ENCODE results near the gene COL16A1. TPM values are rescaled to one million over a fixed set of nuclear protein-coding genes. Genes with fewer than 3 reads are reported as not detected.

COL16A1 gene
- total RNA-seq, 8 experiments from 2014 or later: 0.87 to 39.0 (median 3.8) TPM

- WGBS, 10 experiments: 0 to 98% (median 86%) methylated on average over 1 to 9 of the region's 9 CpGs; no CpG with 5 or more reads in 5 of the 10 experiments
- no peak for ATAC-seq (replicated peaks in 6 of 8)
- Histone ChIP-seq H3K4me3 (no peak overlapping the region), H3K4me1 (replicated peaks in 1 of 2) (peaks cover 19 to 23% of the 10 kb centered on the region in 2 donors), H3K27ac (no peak overlapping the region)
- in situ Hi-C loops (cut with MboI; ENCODE audit: low pct_unique_long_range_greater_than_20kb in 2 of 9, low sequenced_read_pairs in 9 of 9, unreplicated experiment in 9 of 9): loop anchor here in 4 of 9 experiments (25.0 kb wide), 3 partner anchors 89 to 289 kb away; partner anchors contain the start of gene ADGRB2 (in 1 of the 4)
Measured at GRCh38 chr1:31673433-31673832, 30.4 kb downstream of the COL16A1 start.

DNA sequence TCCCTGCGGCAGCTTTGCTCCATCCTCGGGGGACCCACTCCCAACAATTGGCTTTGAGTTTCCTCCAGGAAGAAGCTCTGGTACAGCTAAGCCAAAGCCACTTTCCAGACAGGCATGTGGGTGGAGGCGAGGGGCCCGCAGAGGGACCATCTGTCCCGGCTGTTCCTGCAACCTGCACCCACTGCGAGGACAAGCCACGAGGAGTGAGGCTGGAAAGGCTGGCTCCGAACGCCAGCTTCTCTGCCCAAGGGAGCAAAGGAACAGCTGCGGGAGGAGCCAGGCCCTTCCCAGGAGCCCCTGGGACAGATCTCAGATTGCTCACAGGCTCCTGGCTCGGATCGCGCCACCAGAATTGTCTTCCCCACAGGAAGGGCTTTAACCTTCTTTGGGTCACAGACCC lies 30.8 kb downstream of the COL16A1 start:
- ATAC-seq (replicated peaks in 6 of 8): peak in 4 of 8 experiments; percentile 42 to 56 (median 48)
- in situ Hi-C loops (cut with MboI; ENCODE audit: low pct_unique_long_range_greater_than_20kb in 2 of 9, low sequenced_read_pairs in 9 of 9, unreplicated experiment in 9 of 9): loop anchor here in 4 of 9 experiments (25.0 kb wide), 3 partner anchors 89 to 289 kb away; partner anchors contain the start of gene ADGRB2 (in 1 of the 4)
- Histone ChIP-seq H3K4me1 (replicated peaks in 1 of 2) (peaks cover 23 to 28% of the 10 kb centered on the region in 2 donors), H3K4me3 (no peak overlapping the region), H3K27ac (no peak overlapping the region)
- 53 to 100% (median 83%) methylated on average over 2 to 4 of the region's 13 CpGs; no CpG with 5 or more reads in 4 of the 10 experiments for WGBS, 10 experiments

DNA sequence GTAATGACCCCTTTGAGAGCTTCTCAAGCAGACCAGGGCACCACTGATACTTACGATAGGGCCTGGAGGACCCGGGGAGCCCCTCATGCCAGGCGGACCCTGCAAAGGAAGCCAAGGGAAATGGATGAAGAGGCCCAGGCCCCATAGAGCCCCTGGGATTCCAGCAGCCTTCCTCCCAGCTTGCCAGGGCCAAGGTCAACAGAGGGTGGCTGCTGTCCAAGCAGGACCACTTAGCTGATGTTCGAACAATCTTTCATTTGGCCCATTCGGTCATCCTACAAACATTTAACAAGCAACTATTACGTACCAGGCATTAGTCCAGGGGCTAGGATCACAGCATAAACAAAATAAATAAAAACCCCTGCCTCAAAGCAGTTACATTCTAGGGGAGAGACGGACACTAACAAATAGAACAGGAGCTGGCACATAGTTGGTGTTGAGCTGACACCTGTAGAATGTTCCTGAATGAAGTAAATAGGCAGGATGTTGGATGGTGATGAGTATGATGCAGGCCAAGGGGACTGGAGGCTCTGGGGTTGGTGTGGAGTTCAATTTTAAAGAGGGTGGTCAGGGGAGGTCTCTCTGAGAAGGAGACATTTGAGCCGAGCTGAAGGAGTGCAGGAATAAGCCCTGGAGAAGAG lies 32.1 kb downstream of the COL16A1 start:
- no peak overlapping the region for H3K4me3 ChIP-seq
- 71 to 96% (median 85%) methylated on average over 1 to 8 of the region's 8 CpGs; no CpG with 5 or more reads in 2 of the 10 experiments for WGBS, 10 experiments
- no peak for ATAC-seq (replicated peaks in 6 of 8)
- H3K27ac ChIP-seq: no peak overlapping the region
- in situ Hi-C loops (cut with MboI; ENCODE audit: low pct_unique_long_range_greater_than_20kb in 2 of 9, low sequenced_read_pairs in 9 of 9, unreplicated experiment in 9 of 9): loop anchor here in 4 of 9 experiments (25.0 kb wide), 3 partner anchors 91 to 291 kb away; partner anchors contain the start of gene ADGRB2 (in 1 of the 4)
- H3K4me1 ChIP-seq (replicated peaks in 1 of 2): peaks cover 25 to 34% of the 10 kb centered on the region in 2 donors

DNA sequence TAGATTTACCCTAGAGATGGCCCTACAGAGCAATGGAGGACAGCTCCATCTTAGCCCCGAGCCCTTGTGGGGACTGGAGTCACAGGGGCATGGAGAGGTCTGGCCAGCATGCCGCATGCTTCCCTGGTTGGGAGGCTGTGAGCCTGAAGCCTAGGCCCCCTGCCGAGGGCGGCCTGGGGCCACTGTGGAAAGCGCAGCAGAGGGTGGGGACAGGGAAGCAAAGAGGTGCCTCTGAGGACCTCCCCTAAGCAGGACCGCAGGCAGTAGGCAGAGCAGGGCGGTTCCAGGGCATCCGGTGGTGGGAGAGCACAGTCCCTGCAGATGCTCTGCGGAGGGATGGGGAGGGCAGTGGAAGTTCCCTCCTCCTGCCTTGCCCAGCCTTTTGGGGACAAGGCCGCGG lies 32.7 kb downstream of the COL16A1 start:
- peaks cover 31 to 39% of the 10 kb centered on the region in 2 donors for H3K4me1 ChIP-seq (replicated peaks in 1 of 2)
- ATAC-seq (replicated peaks in 6 of 8): no peak
- H3K4me3 ChIP-seq: no peak overlapping the region
- WGBS, 10 experiments: 75 to 88% (median 83%) methylated on average over 1 to 9 of the region's 11 CpGs; no CpG with 5 or more reads in 6 of the 10 experiments
- in situ Hi-C loops (cut with MboI; ENCODE audit: low pct_unique_long_range_greater_than_20kb in 2 of 9, low sequenced_read_pairs in 9 of 9, unreplicated experiment in 9 of 9): loop anchor here in 4 of 9 experiments (25.0 kb wide), 3 partner anchors 91 to 291 kb away; partner anchors contain the start of gene ADGRB2 (in 1 of the 4)
- no peak overlapping the region for H3K27ac ChIP-seq

DNA sequence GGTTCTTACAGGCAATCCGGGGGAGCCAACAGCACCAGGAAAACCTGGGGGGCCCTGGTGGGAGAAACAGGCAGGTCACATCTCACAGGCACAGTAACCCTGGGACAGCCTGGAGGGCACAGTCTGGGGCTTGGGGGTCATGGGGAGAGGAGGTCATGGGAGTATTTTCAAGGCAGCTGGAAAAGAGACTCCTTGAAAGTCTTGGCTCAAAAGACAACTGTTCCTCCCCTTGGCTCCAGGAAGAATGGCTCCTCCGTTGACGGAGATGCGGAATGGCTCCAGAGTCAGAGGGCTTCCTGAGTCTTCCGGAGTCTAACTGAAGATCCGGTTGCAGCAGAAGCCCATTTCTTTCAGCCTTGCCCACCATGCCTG lies 33.2 kb downstream of the COL16A1 start:
- WGBS, 10 experiments: 37 to 100% (median 72%) methylated on average over 1 to 5 of the region's 6 CpGs; no CpG with 5 or more reads in 6 of the 10 experiments
- in situ Hi-C loops (cut with MboI; ENCODE audit: low pct_unique_long_range_greater_than_20kb in 2 of 9, low sequenced_read_pairs in 9 of 9, unreplicated experiment in 9 of 9): loop anchor here in 4 of 9 experiments (25.0 kb wide), 3 partner anchors 92 to 292 kb away; partner anchors contain the start of gene ADGRB2 (in 1 of the 4)
- no peak for ATAC-seq (replicated peaks in 6 of 8)

GRCh38 chr1:31669786-31670592 lies 33.8 kb downstream of the COL16A1 start:
- in situ Hi-C loops (cut with MboI; ENCODE audit: low pct_unique_long_range_greater_than_20kb in 2 of 9, low sequenced_read_pairs in 9 of 9, unreplicated experiment in 9 of 9): loop anchor here in 4 of 9 experiments (25.0 kb wide), 3 partner anchors 92 to 292 kb away; partner anchors contain the start of gene ADGRB2 (in 1 of the 4)

More for the DNA sequence above, 33.2 kb downstream of the COL16A1 start:
- Histone ChIP-seq H3K27ac (no peak overlapping the region), H3K4me1 (replicated peaks in 1 of 2) (peaks cover 34 to 43% of the 10 kb centered on the region in 2 donors), H3K4me3 (no peak overlapping the region)

DNA sequence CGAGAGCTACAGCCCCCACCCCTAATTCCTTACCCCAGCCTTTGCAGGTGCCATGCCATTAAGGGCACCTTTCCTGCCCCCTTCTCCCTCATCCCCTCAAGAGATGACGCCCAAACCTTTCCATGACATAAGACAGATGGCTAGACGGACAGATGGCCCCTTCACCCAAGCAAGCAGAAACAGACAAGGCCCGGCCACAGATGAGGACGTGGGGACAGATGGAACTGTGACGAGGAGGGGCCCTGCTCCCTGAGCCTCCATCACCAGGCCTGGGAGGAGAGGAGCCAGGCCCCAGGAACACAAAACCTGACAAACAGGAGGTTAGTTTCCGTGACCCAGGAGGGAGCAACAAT lies 34.4 kb downstream of the COL16A1 start:
- WGBS, 10 experiments: 60 to 82% (median 68%) methylated on average over 1 to 4 of the region's 7 CpGs; no CpG with 5 or more reads in 5 of the 10 experiments
- H3K27ac ChIP-seq: no peak overlapping the region
- H3K4me1 ChIP-seq (replicated peaks in 1 of 2): peaks cover 34 to 43% of the 10 kb centered on the region in 2 donors
- in situ Hi-C loops (cut with MboI; ENCODE audit: low pct_unique_long_range_greater_than_20kb in 2 of 9, low sequenced_read_pairs in 9 of 9, unreplicated experiment in 9 of 9): loop anchor here in 4 of 9 experiments (25.0 kb wide), 3 partner anchors 93 to 293 kb away; partner anchors contain the start of gene ADGRB2 (in 1 of the 4)
- no peak for ATAC-seq (replicated peaks in 6 of 8)
- H3K4me3 ChIP-seq: no peak overlapping the region

More at GRCh38 chr1:31669786-31670592, 33.8 kb downstream of the COL16A1 start:
- ATAC-seq (replicated peaks in 6 of 8): peak in 1 of 8 experiments; percentile 46
- H3K4me1 ChIP-seq (replicated peaks in 1 of 2): peaks cover 34 to 43% of the 10 kb centered on the region in 2 donors
- H3K4me3 ChIP-seq: no peak overlapping the region
- WGBS, 10 experiments: 17 to 100% (median 70%) methylated on average over 1 to 30 of the region's 30 CpGs
- no peak overlapping the region for H3K27ac ChIP-seq

DNA sequence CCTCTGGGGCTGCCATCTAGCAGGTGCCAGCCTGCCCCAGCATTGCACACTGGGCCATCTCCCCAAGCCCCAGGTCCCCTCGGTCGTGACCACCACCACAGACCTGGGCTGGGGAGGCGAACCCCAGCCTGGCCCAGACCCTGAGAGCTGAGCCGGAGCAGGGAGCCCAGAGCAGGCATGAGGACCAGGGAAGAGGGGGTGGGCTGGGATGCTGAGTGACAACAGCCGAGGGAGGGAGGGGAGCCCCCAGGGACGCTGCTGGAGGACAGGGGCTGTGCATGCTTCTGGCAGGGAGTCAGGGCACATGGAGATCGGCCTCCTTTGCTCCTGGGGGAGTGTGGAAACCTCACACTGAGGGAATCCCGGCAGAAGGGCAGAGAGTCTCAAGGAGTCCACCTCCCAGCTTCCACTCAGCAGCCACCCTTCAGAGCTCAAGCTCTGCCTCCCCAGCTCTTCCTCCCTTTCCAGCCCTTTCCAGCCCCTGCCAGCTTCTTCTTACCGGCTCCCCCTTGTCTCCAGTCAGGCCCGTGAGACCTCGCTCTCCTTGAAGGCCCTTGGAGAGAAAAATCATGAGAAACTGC lies 35.4 kb downstream of the COL16A1 start:
- WGBS, 10 experiments: 100% methylated on average over 1 of the region's 11 CpGs; no CpG with 5 or more reads in 9 of the 10 experiments
- in situ Hi-C loops (cut with MboI; ENCODE audit: low pct_unique_long_range_greater_than_20kb in 2 of 9, low sequenced_read_pairs in 9 of 9, unreplicated experiment in 9 of 9): loop anchor here in 4 of 9 experiments (25.0 kb wide), 3 partner anchors 94 to 294 kb away; partner anchors contain the start of gene ADGRB2 (in 1 of the 4)
- peak in 4 of 8 experiments; percentile 12 to 39 (median 29) for ATAC-seq (replicated peaks in 6 of 8)
- Histone ChIP-seq H3K4me1 (replicated peaks in 1 of 2) (peaks cover 33 to 43% of the 10 kb centered on the region in 2 donors), H3K4me3 (no peak overlapping the region), H3K27ac (peak overlapping the region in 1 of 2 donors; percentile 5)

DNA sequence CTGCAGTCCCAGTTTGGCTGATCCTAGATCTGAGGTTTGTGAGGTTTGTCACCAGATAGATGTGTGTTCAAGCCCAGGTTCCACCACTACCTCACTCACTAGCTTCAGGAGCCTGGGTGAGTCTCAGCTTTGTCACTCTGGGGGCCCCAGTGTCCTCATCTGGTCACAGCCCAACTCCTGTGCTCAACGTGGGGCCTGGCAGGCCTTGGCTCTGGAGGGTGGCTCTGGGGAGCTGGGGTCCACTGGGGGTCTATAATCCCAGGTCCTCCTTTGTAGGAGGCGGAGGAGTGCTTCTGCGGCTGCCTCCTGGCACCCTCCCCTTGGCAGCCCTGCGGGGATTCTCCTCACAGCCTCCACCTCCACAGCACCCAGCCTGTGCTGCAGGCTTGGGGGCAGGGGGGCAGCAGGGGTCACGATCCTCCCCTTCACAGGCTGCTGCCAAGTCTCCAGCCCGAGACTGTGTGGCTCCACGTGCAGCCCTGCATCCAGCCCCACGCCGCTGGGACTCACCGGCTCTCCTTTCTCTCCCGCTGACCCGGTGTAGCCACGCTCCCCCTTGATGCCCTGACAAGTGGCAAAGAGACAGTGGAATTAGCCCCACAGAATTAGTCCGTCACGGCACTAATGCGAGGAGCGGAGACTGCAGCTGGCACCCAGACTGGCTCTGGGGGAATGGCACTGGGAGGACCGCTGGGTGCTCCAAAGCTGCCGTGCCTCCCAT lies 36.6 kb downstream of the COL16A1 start:
- Histone ChIP-seq H3K4me1 (replicated peaks in 1 of 2) (peaks cover 23 to 35% of the 10 kb centered on the region in 2 donors), H3K27ac (no peak overlapping the region), H3K4me3 (no peak overlapping the region)
- WGBS, 10 experiments: 65 to 89% (median 83%) methylated on average over 3 to 8 of the region's 19 CpGs; no CpG with 5 or more reads in 6 of the 10 experiments
- in situ Hi-C loops (cut with MboI; ENCODE audit: low pct_unique_long_range_greater_than_20kb in 2 of 9, low sequenced_read_pairs in 9 of 9, unreplicated experiment in 9 of 9): loop anchor here in 4 of 9 experiments (25.0 kb wide), 3 partner anchors 95 to 295 kb away; partner anchors contain the start of gene ADGRB2 (in 1 of the 4)
- ATAC-seq (replicated peaks in 6 of 8): no peak

GRCh38 chr1:31666263-31666963 lies 37.4 kb downstream of the COL16A1 start:
- H3K4me1 ChIP-seq (replicated peaks in 1 of 2): peaks cover 23 to 35% of the 10 kb centered on the region in 2 donors
- in situ Hi-C loops (cut with MboI; ENCODE audit: low pct_unique_long_range_greater_than_20kb in 2 of 9, low sequenced_read_pairs in 9 of 9, unreplicated experiment in 9 of 9): loop anchor here in 4 of 9 experiments (25.0 kb wide), 3 partner anchors 96 to 296 kb away; partner anchors contain the start of gene ADGRB2 (in 1 of the 4)
- ATAC-seq (replicated peaks in 6 of 8): peak; percentile 26 to 88 (median 51)
- H3K4me3 ChIP-seq: no peak overlapping the region
- WGBS, 10 experiments: 20 to 80% (median 68%) methylated on average over 1 to 9 of the region's 10 CpGs; no CpG with 5 or more reads in 2 of the 10 experiments
- peak overlapping the region in 1 of 2 donors; percentile 14 for H3K27ac ChIP-seq
